Measurements from ENCODE around the gene ATP6V0B.

The ATP6V0B gene

GRCh38 chr1:44019466-44019948, 44.7 kb downstream of the ATP6V0B start:
- no peak overlapping the region for H3K27ac ChIP-seq (replicated peaks)
- no peak for DNase-seq (ENCODE audit: low read depth in 1 of 2, low spot score in 1 of 2)
- no peak for TF ChIP-seq REST (IDR thresholded peaks at IDR 0.05; ENCODE audit: insufficient replicate concordance, low read depth)
- no peak for TF ChIP-seq GABPA (IDR thresholded peaks at IDR 0.05; ENCODE audit: low read depth)
- TF ChIP-seq POLR2AphosphoS5 (IDR thresholded peaks at IDR 0.05; ENCODE audit: low read depth): no peak
- TF ChIP-seq, protein P1, sequence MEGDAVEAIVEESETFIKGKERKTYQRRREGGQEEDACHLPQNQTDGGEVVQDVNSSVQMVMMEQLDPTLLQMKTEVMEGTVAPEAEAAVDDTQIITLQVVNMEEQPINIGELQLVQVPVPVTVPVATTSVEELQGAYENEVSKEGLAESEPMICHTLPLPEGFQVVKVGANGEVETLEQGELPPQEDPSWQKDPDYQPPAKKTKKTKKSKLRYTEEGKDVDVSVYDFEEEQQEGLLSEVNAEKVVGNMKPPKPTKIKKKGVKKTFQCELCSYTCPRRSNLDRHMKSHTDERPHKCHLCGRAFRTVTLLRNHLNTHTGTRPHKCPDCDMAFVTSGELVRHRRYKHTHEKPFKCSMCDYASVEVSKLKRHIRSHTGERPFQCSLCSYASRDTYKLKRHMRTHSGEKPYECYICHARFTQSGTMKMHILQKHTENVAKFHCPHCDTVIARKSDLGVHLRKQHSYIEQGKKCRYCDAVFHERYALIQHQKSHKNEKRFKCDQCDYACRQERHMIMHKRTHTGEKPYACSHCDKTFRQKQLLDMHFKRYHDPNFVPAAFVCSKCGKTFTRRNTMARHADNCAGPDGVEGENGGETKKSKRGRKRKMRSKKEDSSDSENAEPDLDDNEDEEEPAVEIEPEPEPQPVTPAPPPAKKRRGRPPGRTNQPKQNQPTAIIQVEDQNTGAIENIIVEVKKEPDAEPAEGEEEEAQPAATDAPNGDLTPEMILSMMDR (IDR thresholded peaks at IDR 0.05; ENCODE audit: insufficient read depth, low read length): no peak
- no peak for TF ChIP-seq SPI1 (IDR thresholded peaks at IDR 0.05; ENCODE audit: borderline replicate concordance, low read depth)
- no peaks in the 10 kb centered on the region for H3K27me3 ChIP-seq (ENCODE audit: insufficient read depth, poor library complexity, severe bottlenecking)
- H3K4me3 ChIP-seq (replicated peaks; ENCODE audit: insufficient read depth, low read length): no peak overlapping the region

DNA sequence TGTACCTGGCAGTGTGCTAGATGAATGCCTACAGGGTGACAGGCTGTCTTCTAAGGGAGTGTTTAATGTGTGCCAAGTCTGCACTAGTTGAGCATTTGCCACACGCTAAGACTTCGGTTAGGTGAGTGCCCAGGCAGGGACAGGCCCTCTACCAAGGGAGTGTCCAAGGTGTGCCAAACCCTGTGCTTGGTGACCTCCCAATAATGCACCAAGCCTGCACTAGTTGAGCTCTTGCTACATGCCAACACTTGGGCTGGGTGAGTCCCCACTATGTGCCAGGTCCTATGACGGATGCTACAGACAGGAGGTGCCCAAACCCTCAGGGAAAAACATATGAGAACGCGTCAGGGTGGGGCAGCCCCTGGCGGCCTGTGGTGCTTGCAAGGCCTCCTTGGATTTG, 45.7 kb downstream of the ATP6V0B start:
- TF ChIP-seq GABPA (IDR thresholded peaks at IDR 0.05; ENCODE audit: low read depth) (no peak), POLR2AphosphoS5 (IDR thresholded peaks at IDR 0.05; ENCODE audit: low read depth) (no peak)
- Histone ChIP-seq H3K27me3 (ENCODE audit: insufficient read depth, poor library complexity, severe bottlenecking) (no peaks in the 10 kb centered on the region), H3K27ac (replicated peaks) (no peak overlapping the region), H3K4me3 (replicated peaks; ENCODE audit: insufficient read depth, low read length) (no peak overlapping the region)
- DNase-seq (ENCODE audit: low read depth in 1 of 2, low spot score in 1 of 2): no peak

GRCh38 chr1:44021156-44021555, 46.4 kb downstream of the ATP6V0B start:
- DNase-seq (ENCODE audit: low read depth in 1 of 2, low spot score in 1 of 2): no peak
- Histone ChIP-seq H3K4me3 (replicated peaks; ENCODE audit: insufficient read depth, low read length) (no peak overlapping the region), H3K27me3 (ENCODE audit: insufficient read depth, poor library complexity, severe bottlenecking) (no peaks in the 10 kb centered on the region), H3K27ac (replicated peaks) (no peak overlapping the region)
- TF ChIP-seq REST (IDR thresholded peaks at IDR 0.05; ENCODE audit: insufficient replicate concordance, low read depth) (no peak), GABPA (IDR thresholded peaks at IDR 0.05; ENCODE audit: low read depth) (no peak), POLR2AphosphoS5 (IDR thresholded peaks at IDR 0.05; ENCODE audit: low read depth) (no peak), SPI1 (IDR thresholded peaks at IDR 0.05; ENCODE audit: borderline replicate concordance, low read depth) (no peak)
- TF ChIP-seq, protein P1 (IDR thresholded peaks at IDR 0.05; ENCODE audit: insufficient read depth, low read length): no peak

GRCh38 chr1:44021581-44022321, 47.0 kb downstream of the ATP6V0B start:
- TF ChIP-seq, protein P1 (IDR thresholded peaks at IDR 0.05; ENCODE audit: insufficient read depth, low read length): no peak
- TF ChIP-seq REST (IDR thresholded peaks at IDR 0.05; ENCODE audit: insufficient replicate concordance, low read depth) (no peak), POLR2AphosphoS5 (IDR thresholded peaks at IDR 0.05; ENCODE audit: low read depth) (no peak), GABPA (IDR thresholded peaks at IDR 0.05; ENCODE audit: low read depth) (no peak), SPI1 (IDR thresholded peaks at IDR 0.05; ENCODE audit: borderline replicate concordance, low read depth) (no peak)
- DNase-seq (ENCODE audit: low read depth in 1 of 2, low spot score in 1 of 2): no peak
- Histone ChIP-seq H3K4me3 (replicated peaks; ENCODE audit: insufficient read depth, low read length) (no peak overlapping the region), H3K27me3 (ENCODE audit: insufficient read depth, poor library complexity, severe bottlenecking) (no peaks in the 10 kb centered on the region), H3K27ac (replicated peaks) (no peak overlapping the region)
